HEK293 (cell line): ENCODE data around the gene ATP6AP2.

Experiments
- CTCF ChIA-PET: fragments of 350-600 bp; formaldehyde crosslinking; extraction: SDS; loops from one replicate; lab custom pipeline; 2021; ENCODE audit warnings: antibody characterized with exemption; lab: Yijun Ruan, JAX
- POLR2A ChIA-PET: fragments of 300-600 bp; formaldehyde crosslinking; extraction: SDS; loops from one replicate; lab custom pipeline; 2020; ENCODE audit warnings: antibody characterized with exemption, inconsistent platforms; lab: Yijun Ruan, JAX
- H3K27ac ChIP-seq: fragments of 200-500 bp; sonication (Bioruptor generic); 2 replicates; pipeline ENCODE4 v1.5.1; 2014; ENCODE audit warnings: low read depth, low read length, control low read depth, inconsistent platforms; ENCODE audit errors: extremely low read depth
- H3K36me3 ChIP-seq, 2 experiments: fragments of 200-500 bp in 1 of 2; sonication (Bioruptor generic) in 1 of 2; 1 replicate in 1 of 2; 2 replicates in 1 of 2; pipeline ENCODE4 v1.5.1; 2014 to 2017; ENCODE audit warnings: inconsistent platforms in 2 of 2, low read length in 2 of 2; ENCODE audit not compliant: control insufficient read depth in 2 of 2, insufficient read depth in 1 of 2
- H3K4me1 ChIP-seq: fragments of 200-500 bp; sonication (Bioruptor generic); 2 replicates; pipeline ENCODE4 v1.5.1; 2014; ENCODE audit warnings: mild to moderate bottlenecking, low read length, inconsistent platforms; ENCODE audit not compliant: control insufficient read depth, insufficient read depth
- H3K4me3 ChIP-seq: 2 replicates; pipeline ENCODE4 v1.5.1; 2011; ENCODE audit warnings: low read depth, mild to moderate bottlenecking, control low read depth, low read length, moderate library complexity
- H3K9me3 ChIP-seq: fragments of 200-500 bp; sonication (Bioruptor generic); 2 replicates; pipeline ENCODE4 v1.5.1; 2014; ENCODE audit warnings: low read depth, low read length, inconsistent platforms; ENCODE audit not compliant: control insufficient read depth, insufficient read depth
- FEZF1 ChIP-seq: fragments of 450-650 bp; formaldehyde crosslinking; IDR thresholded peaks from 2 replicates; pipeline ENCODE4 v1.5.1; 2016; ENCODE audit warnings: missing biosample characterization, missing genetic modification characterization
- HOXA7 ChIP-seq: sonication (generic); formaldehyde crosslinking; IDR thresholded peaks from 2 replicates; pipeline ENCODE4 v1.8.1; 2022; ENCODE audit warnings: missing genetic modification reagents, borderline replicate concordance
- KLF1 ChIP-seq: fragments of 450-650 bp; formaldehyde crosslinking; IDR thresholded peaks from 2 replicates; pipeline ENCODE4 v1.5.1; 2016; ENCODE audit warnings: missing biosample characterization, missing genetic modification characterization
- MZF1 ChIP-seq: fragments of 450-650 bp; formaldehyde crosslinking; IDR thresholded peaks from 2 replicates; pipeline ENCODE4 v1.5.1; 2017; ENCODE audit warnings: missing biosample characterization, missing genetic modification characterization, borderline replicate concordance
- ZBTB20 ChIP-seq: fragments of 450-650 bp; formaldehyde crosslinking; IDR thresholded peaks from 2 replicates; pipeline ENCODE4 v1.5.1; 2016; ENCODE audit warnings: missing biosample characterization, missing genetic modification characterization
- ZFP69B ChIP-seq: fragments of 450-650 bp; formaldehyde crosslinking; IDR thresholded peaks from 2 replicates; pipeline ENCODE4 v1.5.1; 2016; ENCODE audit warnings: missing biosample characterization, missing genetic modification characterization
- ZNF174 ChIP-seq: fragments of 450-650 bp; formaldehyde crosslinking; IDR thresholded peaks from 2 replicates; pipeline ENCODE4 v1.5.0; 2017; ENCODE audit warnings: missing biosample characterization, mild to moderate bottlenecking, missing genetic modification characterization
- ZNF2 ChIP-seq: fragments of 450-650 bp; formaldehyde crosslinking; IDR thresholded peaks from 2 replicates; pipeline ENCODE4 v1.5.1; 2016; ENCODE audit warnings: missing biosample characterization, missing genetic modification characterization
- ZNF211 ChIP-seq: fragments of 450-650 bp; formaldehyde crosslinking; IDR thresholded peaks from 2 replicates; pipeline ENCODE4 v1.5.1; 2016; ENCODE audit warnings: low read depth, missing biosample characterization, missing genetic modification characterization
- ZNF311 ChIP-seq: fragments of 450-650 bp; formaldehyde crosslinking; IDR thresholded peaks from 2 replicates; pipeline ENCODE4 v1.5.1; 2017; ENCODE audit warnings: missing biosample characterization, missing genetic modification characterization, borderline replicate concordance
- ZNF391 ChIP-seq: fragments of 450-650 bp; formaldehyde crosslinking; IDR thresholded peaks from 2 replicates; pipeline ENCODE4 v1.5.1; 2016; ENCODE audit warnings: low read depth, missing biosample characterization, missing genetic modification characterization, borderline replicate concordance
- ZNF501 ChIP-seq: fragments of 450-650 bp; formaldehyde crosslinking; IDR thresholded peaks from 2 replicates; pipeline ENCODE4 v1.5.1; 2016; ENCODE audit warnings: missing biosample characterization, missing genetic modification characterization
- ZNF530 ChIP-seq: fragments of 450-650 bp; formaldehyde crosslinking; IDR thresholded peaks from 2 replicates; pipeline ENCODE4 v1.5.1; 2016; ENCODE audit warnings: low read depth, missing biosample characterization, missing genetic modification characterization
- ZNF670 ChIP-seq: fragments of 450-650 bp; formaldehyde crosslinking; IDR thresholded peaks from 2 replicates; pipeline ENCODE4 v1.5.1; 2016; ENCODE audit warnings: missing biosample characterization, missing genetic modification characterization, low read depth
- TF ChIP-seq, protein P1 (sequence below): fragments of 450-650 bp; formaldehyde crosslinking; IDR thresholded peaks from 2 replicates; pipeline ENCODE4 v1.5.1; 2016; ENCODE audit warnings: missing biosample characterization, missing genetic modification characterization
- TF ChIP-seq, protein P2 (sequence below): fragments of 450-650 bp; formaldehyde crosslinking; IDR thresholded peaks from 2 replicates; pipeline ENCODE4 v1.5.1; 2016; ENCODE audit warnings: missing biosample characterization, missing genetic modification characterization
- TF ChIP-seq, protein P3 (sequence below): fragments of 450-650 bp; formaldehyde crosslinking; IDR thresholded peaks from 2 replicates; pipeline ENCODE4 v1.5.1; 2017; ENCODE audit warnings: missing biosample characterization, missing genetic modification characterization
- TF ChIP-seq, protein P4 (sequence below): fragments of 450-650 bp; formaldehyde crosslinking; IDR thresholded peaks from 2 replicates; pipeline ENCODE4 v1.5.1; 2016; ENCODE audit warnings: missing biosample characterization, missing genetic modification characterization
- TF ChIP-seq, protein P5 (sequence below): fragments of 450-650 bp; formaldehyde crosslinking; IDR thresholded peaks from 2 replicates; pipeline ENCODE4 v1.5.1; 2016; ENCODE audit warnings: missing biosample characterization, missing genetic modification characterization
- TF ChIP-seq, protein P6 (sequence below): fragments of 450-650 bp; formaldehyde crosslinking; IDR thresholded peaks from 2 replicates; pipeline ENCODE4 v1.5.1; 2017; ENCODE audit warnings: missing biosample characterization, missing genetic modification characterization
- TF ChIP-seq, protein P7 (sequence below): fragments of 450-650 bp; formaldehyde crosslinking; conservative IDR thresholded peaks from 2 replicates; pipeline ENCODE4 v1.5.1; 2016; ENCODE audit warnings: low read depth, missing biosample characterization, missing genetic modification characterization

ATP6AP2 gene

DNA sequence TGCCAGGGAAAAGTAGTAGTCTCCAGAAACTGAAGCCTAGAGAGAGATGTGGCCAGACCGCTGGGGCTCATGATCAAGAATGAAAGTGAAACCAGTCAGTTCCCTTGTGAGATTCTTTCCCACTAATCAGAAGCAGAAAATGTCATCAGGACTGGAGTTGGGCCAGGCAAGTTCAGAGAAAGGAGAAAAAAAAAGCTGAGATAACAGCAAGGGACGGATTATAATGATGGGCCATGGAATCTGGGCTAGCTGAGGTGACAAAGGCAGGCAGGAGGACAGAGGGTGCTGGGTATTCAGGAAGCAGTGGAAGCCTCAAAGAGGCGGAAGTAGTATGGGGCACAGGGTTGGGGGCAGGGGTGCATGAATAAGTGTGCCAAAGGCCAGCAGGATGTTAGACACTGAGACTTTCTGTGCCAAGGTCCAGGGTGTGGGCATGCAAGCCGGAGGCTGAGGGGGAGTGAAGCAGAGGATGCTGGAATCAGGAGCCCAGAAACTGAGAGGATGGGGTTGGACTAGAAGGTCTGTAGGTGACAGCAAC, 64.1 kb downstream of the ATP6AP2 start (continued):
- TF ChIP-seq, protein P1, sequence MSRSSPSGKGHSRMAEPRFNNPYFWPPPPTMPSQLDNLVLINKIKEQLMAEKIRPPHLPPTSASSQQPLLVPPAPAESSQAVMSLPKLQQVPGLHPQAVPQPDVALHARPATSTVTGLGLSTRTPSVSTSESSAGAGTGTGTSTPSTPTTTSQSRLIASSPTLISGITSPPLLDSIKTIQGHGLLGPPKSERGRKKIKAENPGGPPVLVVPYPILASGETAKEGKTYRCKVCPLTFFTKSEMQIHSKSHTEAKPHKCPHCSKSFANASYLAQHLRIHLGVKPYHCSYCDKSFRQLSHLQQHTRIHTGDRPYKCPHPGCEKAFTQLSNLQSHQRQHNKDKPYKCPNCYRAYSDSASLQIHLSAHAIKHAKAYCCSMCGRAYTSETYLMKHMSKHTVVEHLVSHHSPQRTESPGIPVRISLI (tag by site-specific recombination): peak; percentile 60; the same call in 1 of the 2 replicates

DNA sequence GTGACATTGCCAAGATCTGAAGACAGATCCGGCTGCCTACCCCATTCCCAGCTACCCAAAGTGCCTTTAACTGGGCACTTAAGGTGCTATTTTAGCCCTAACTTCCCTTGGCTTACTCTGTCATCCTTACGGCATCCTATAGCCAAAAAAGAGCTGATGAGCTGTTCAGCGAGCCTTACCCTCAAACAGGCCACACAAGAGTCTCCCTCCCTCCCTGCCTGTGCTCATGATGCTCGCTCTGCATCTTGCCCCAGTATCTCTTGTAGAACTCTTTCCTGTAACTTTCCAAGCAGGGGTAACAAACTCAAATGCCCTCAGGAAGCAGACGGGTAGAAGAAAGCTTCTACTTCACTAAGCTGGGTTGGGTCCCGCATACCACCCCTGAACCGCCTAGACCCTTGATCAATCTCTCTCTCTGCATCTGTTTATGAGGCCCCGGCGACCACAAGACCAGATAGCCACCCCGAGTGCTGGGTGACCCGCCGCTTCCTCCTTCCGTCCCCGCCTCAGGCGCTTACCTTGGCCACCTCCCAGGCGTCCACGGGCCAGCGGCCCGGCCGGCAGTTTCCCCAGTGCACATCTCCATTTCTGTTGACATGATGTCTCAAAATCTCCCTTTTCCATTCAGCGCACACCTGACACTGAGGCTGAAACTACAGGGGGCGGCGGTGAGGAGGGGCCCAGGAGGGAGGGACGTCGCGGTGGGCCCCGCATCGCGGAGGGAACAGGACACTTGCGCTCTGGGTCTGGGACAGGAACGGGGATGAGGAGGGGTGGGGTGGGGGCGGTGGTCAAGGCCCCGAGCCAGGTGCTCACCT, 65.9 kb downstream of the ATP6AP2 start:
- H3K4me1 ChIP-seq: peaks cover 6% of the 10 kb centered on the region
- peak overlapping the region; percentile 89 for H3K4me3 ChIP-seq
- peak overlapping the region; percentile 81 for H3K27ac ChIP-seq
- POLR2A ChIA-PET: interaction anchor here (0.5 to 1.0 kb wide), 5 partner anchors 66 to 121 kb away, joined by 3 to 4 read pairs (median 3); partner anchors contain the start of genes ATP6AP2 and MED14
- CTCF ChIA-PET: interaction anchor here (1.7 kb wide), 1 partner anchor 103 kb away, joined by 9 read pairs; no protein-coding TSS in a partner anchor
- H3K36me3 ChIP-seq: peaks cover 27 to 30% of the 10 kb centered on the region in 2 experiments
- H3K9me3 ChIP-seq: no peaks in the 10 kb centered on the region
- TF ChIP-seq HOXA7 (CRISPR knock-in tag): no peak
- TF ChIP-seq ZNF174: no peak
- TF ChIP-seq, protein P2, sequence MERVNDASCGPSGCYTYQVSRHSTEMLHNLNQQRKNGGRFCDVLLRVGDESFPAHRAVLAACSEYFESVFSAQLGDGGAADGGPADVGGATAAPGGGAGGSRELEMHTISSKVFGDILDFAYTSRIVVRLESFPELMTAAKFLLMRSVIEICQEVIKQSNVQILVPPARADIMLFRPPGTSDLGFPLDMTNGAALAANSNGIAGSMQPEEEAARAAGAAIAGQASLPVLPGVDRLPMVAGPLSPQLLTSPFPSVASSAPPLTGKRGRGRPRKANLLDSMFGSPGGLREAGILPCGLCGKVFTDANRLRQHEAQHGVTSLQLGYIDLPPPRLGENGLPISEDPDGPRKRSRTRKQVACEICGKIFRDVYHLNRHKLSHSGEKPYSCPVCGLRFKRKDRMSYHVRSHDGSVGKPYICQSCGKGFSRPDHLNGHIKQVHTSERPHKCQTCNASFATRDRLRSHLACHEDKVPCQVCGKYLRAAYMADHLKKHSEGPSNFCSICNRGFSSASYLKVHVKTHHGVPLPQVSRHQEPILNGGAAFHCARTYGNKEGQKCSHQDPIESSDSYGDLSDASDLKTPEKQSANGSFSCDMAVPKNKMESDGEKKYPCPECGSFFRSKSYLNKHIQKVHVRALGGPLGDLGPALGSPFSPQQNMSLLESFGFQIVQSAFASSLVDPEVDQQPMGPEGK: 0 out of 2 replicates have a peak, but pooled peaks have one; percentile 38
- no peak for TF ChIP-seq ZNF530
- TF ChIP-seq, protein P3, sequence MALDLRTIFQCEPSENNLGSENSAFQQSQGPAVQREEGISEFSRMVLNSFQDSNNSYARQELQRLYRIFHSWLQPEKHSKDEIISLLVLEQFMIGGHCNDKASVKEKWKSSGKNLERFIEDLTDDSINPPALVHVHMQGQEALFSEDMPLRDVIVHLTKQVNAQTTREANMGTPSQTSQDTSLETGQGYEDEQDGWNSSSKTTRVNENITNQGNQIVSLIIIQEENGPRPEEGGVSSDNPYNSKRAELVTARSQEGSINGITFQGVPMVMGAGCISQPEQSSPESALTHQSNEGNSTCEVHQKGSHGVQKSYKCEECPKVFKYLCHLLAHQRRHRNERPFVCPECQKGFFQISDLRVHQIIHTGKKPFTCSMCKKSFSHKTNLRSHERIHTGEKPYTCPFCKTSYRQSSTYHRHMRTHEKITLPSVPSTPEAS (tag by site-specific recombination): no peak
- peak; percentile 56 for TF ChIP-seq ZBTB20
- TF ChIP-seq ZNF211 (tag by site-specific recombination): no peak
- TF ChIP-seq KLF1 (tag by site-specific recombination): no peak
- TF ChIP-seq ZFP69B (tag by site-specific recombination): peak; percentile 89
- no peak for TF ChIP-seq ZNF391 (tag by site-specific recombination)
- TF ChIP-seq, protein P4, sequence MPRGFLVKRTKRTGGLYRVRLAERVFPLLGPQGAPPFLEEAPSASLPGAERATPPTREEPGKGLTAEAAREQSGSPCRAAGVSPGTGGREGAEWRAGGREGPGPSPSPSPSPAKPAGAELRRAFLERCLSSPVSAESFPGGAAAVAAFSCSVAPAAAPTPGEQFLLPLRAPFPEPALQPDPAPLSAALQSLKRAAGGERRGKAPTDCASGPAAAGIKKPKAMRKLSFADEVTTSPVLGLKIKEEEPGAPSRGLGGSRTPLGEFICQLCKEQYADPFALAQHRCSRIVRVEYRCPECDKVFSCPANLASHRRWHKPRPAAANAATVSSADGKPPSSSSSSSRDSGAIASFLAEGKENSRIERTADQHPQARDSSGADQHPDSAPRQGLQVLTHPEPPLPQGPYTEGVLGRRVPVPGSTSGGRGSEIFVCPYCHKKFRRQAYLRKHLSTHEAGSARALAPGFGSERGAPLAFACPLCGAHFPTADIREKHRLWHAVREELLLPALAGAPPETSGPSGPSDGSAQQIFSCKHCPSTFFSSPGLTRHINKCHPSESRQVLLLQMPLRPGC (tag by site-specific recombination): no peak
- TF ChIP-seq ZNF501: no peak
- no peak for TF ChIP-seq ZNF2 (tag by site-specific recombination)
- no peak for TF ChIP-seq ZNF311
- TF ChIP-seq, protein P5, sequence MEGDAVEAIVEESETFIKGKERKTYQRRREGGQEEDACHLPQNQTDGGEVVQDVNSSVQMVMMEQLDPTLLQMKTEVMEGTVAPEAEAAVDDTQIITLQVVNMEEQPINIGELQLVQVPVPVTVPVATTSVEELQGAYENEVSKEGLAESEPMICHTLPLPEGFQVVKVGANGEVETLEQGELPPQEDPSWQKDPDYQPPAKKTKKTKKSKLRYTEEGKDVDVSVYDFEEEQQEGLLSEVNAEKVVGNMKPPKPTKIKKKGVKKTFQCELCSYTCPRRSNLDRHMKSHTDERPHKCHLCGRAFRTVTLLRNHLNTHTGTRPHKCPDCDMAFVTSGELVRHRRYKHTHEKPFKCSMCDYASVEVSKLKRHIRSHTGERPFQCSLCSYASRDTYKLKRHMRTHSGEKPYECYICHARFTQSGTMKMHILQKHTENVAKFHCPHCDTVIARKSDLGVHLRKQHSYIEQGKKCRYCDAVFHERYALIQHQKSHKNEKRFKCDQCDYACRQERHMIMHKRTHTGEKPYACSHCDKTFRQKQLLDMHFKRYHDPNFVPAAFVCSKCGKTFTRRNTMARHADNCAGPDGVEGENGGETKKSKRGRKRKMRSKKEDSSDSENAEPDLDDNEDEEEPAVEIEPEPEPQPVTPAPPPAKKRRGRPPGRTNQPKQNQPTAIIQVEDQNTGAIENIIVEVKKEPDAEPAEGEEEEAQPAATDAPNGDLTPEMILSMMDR (tag by site-specific recombination): no peak
- TF ChIP-seq MZF1 (tag by site-specific recombination): no peak
- no peak for TF ChIP-seq FEZF1 (tag by site-specific recombination)
- TF ChIP-seq, protein P6, sequence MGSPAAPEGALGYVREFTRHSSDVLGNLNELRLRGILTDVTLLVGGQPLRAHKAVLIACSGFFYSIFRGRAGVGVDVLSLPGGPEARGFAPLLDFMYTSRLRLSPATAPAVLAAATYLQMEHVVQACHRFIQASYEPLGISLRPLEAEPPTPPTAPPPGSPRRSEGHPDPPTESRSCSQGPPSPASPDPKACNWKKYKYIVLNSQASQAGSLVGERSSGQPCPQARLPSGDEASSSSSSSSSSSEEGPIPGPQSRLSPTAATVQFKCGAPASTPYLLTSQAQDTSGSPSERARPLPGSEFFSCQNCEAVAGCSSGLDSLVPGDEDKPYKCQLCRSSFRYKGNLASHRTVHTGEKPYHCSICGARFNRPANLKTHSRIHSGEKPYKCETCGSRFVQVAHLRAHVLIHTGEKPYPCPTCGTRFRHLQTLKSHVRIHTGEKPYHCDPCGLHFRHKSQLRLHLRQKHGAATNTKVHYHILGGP (tag by site-specific recombination): no peak
- no peak for TF ChIP-seq ZNF670
- TF ChIP-seq, protein P7, sequence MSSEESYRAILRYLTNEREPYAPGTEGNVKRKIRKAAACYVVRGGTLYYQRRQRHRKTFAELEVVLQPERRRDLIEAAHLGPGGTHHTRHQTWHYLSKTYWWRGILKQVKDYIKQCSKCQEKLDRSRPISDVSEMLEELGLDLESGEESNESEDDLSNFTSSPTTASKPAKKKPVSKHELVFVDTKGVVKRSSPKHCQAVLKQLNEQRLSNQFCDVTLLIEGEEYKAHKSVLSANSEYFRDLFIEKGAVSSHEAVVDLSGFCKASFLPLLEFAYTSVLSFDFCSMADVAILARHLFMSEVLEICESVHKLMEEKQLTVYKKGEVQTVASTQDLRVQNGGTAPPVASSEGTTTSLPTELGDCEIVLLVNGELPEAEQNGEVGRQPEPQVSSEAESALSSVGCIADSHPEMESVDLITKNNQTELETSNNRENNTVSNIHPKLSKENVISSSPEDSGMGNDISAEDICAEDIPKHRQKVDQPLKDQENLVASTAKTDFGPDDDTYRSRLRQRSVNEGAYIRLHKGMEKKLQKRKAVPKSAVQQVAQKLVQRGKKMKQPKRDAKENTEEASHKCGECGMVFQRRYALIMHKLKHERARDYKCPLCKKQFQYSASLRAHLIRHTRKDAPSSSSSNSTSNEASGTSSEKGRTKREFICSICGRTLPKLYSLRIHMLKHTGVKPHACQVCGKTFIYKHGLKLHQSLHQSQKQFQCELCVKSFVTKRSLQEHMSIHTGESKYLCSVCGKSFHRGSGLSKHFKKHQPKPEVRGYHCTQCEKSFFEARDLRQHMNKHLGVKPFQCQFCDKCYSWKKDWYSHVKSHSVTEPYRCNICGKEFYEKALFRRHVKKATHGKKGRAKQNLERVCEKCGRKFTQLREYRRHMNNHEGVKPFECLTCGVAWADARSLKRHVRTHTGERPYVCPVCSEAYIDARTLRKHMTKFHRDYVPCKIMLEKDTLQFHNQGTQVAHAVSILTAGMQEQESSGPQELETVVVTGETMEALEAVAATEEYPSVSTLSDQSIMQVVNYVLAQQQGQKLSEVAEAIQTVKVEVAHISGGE (tag by site-specific recombination): peak; percentile 38; the same call in 1 of the 2 replicates
